ENCODE data around the gene BCOR.

DNA sequence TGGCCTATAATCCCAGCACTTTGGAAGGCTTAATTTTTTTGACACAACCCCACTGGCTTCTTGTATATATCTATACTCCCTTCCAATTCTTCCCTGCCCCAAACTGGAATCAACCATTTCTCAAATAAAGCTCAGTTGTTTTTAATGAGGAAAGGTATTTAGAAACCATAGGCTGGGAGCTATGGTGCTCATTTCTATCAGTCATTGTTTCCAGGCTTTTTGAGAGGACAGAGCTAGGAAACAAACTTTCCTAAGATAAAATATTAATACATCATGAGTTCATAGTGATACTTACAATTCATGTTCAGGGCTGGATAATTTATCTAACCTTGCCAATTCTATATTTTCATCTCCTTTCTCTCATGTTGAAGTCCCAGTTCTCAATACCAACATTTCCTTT is 50.3 kb downstream of the BCOR start:
- TF ChIP-seq, protein P1, sequence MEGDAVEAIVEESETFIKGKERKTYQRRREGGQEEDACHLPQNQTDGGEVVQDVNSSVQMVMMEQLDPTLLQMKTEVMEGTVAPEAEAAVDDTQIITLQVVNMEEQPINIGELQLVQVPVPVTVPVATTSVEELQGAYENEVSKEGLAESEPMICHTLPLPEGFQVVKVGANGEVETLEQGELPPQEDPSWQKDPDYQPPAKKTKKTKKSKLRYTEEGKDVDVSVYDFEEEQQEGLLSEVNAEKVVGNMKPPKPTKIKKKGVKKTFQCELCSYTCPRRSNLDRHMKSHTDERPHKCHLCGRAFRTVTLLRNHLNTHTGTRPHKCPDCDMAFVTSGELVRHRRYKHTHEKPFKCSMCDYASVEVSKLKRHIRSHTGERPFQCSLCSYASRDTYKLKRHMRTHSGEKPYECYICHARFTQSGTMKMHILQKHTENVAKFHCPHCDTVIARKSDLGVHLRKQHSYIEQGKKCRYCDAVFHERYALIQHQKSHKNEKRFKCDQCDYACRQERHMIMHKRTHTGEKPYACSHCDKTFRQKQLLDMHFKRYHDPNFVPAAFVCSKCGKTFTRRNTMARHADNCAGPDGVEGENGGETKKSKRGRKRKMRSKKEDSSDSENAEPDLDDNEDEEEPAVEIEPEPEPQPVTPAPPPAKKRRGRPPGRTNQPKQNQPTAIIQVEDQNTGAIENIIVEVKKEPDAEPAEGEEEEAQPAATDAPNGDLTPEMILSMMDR (IDR thresholded peaks at IDR 0.05; ENCODE audit: low read depth, low read length, missing input control): no peak
- TF ChIP-seq, protein P2, sequence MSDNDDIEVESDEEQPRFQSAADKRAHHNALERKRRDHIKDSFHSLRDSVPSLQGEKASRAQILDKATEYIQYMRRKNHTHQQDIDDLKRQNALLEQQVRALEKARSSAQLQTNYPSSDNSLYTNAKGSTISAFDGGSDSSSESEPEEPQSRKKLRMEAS (IDR thresholded peaks at IDR 0.05): no peak
- TF ChIP-seq, protein P3, sequence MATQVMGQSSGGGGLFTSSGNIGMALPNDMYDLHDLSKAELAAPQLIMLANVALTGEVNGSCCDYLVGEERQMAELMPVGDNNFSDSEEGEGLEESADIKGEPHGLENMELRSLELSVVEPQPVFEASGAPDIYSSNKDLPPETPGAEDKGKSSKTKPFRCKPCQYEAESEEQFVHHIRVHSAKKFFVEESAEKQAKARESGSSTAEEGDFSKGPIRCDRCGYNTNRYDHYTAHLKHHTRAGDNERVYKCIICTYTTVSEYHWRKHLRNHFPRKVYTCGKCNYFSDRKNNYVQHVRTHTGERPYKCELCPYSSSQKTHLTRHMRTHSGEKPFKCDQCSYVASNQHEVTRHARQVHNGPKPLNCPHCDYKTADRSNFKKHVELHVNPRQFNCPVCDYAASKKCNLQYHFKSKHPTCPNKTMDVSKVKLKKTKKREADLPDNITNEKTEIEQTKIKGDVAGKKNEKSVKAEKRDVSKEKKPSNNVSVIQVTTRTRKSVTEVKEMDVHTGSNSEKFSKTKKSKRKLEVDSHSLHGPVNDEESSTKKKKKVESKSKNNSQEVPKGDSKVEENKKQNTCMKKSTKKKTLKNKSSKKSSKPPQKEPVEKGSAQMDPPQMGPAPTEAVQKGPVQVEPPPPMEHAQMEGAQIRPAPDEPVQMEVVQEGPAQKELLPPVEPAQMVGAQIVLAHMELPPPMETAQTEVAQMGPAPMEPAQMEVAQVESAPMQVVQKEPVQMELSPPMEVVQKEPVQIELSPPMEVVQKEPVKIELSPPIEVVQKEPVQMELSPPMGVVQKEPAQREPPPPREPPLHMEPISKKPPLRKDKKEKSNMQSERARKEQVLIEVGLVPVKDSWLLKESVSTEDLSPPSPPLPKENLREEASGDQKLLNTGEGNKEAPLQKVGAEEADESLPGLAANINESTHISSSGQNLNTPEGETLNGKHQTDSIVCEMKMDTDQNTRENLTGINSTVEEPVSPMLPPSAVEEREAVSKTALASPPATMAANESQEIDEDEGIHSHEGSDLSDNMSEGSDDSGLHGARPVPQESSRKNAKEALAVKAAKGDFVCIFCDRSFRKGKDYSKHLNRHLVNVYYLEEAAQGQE (IDR thresholded peaks at IDR 0.05): no peak
- TF ChIP-seq, protein P4, sequence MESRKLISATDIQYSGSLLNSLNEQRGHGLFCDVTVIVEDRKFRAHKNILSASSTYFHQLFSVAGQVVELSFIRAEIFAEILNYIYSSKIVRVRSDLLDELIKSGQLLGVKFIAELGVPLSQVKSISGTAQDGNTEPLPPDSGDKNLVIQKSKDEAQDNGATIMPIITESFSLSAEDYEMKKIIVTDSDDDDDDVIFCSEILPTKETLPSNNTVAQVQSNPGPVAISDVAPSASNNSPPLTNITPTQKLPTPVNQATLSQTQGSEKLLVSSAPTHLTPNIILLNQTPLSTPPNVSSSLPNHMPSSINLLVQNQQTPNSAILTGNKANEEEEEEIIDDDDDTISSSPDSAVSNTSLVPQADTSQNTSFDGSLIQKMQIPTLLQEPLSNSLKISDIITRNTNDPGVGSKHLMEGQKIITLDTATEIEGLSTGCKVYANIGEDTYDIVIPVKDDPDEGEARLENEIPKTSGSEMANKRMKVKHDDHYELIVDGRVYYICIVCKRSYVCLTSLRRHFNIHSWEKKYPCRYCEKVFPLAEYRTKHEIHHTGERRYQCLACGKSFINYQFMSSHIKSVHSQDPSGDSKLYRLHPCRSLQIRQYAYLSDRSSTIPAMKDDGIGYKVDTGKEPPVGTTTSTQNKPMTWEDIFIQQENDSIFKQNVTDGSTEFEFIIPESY (IDR thresholded peaks at IDR 0.05): no peak
- TF ChIP-seq YY1 (IDR thresholded peaks at IDR 0.05) (no peak), EGR1 (IDR thresholded peaks at IDR 0.05; ENCODE audit: low read depth in 2 of 2) (no peak), JUND (IDR thresholded peaks at IDR 0.05) (no peak), RAD21 (IDR thresholded peaks at IDR 0.05) (no peak)
